ENCODE measurements around the gene RND3. TPM values are rescaled to one million over a fixed set of nuclear protein-coding genes. Genes with fewer than 3 reads are reported as not detected.

The RND3 gene
- 40.3 and 42.5 TPM in 2 replicates for total RNA-seq
- long read RNA-seq, transcript RND3-201 (6 exons, 2,711 nt), result major isoform, 86 of 118 reads
- long read RNA-seq, transcript RND3-202 (5 exons, 2,777 nt), result minor isoform, 10 of 118 reads
- long read RNA-seq, partial matches to known transcripts, result 0 of 118 reads
- long read RNA-seq, other reads (novel, unspliced or antisense), result 19 of 118 reads

- Mint-ChIP-seq H3K9me3 (ENCODE audit: low read depth) (no peaks in the 10 kb centered on the region), H3K4me3 (ENCODE audit: low read depth) (peak within 1 kb of the TSS; percentile 99), H3K27ac (peak within 1 kb of the TSS; percentile 98), H3K4me1 (ENCODE audit: low read depth) (peaks cover 27% of the 10 kb centered on the region), H3K27me3 (no peaks in the 10 kb centered on the region), H3K36me3 (ENCODE audit: insufficient read depth) (peaks cover 1% of the 10 kb centered on the region)
- peak; percentile 92 for DNase-seq (ENCODE audit: low spot score, unreplicated experiment)
- TF ChIP-seq CTCF (IDR thresholded peaks at IDR 0.05; ENCODE audit: unreplicated experiment), result peak; percentile 92
Measured at GRCh38 chr2:150487537-150488429, at the start of gene RND3. RND3 (minus strand) TSS chr2:150487667; CDS start chr2:150487417, 250 bp downstream.

GRCh38 chr2:150535176-150535575 lies 47.7 kb upstream of the RND3 start:
- H3K4me3 Mint-ChIP-seq (ENCODE audit: low read depth), result no peak overlapping the region
- H3K27ac Mint-ChIP-seq, result no peak overlapping the region
- TF ChIP-seq CTCF (IDR thresholded peaks at IDR 0.05; ENCODE audit: unreplicated experiment), result no peak
- H3K9me3 Mint-ChIP-seq (ENCODE audit: low read depth), result peaks cover 22% of the 10 kb centered on the region
- no peaks in the 10 kb centered on the region for H3K27me3 Mint-ChIP-seq
- H3K36me3 Mint-ChIP-seq (ENCODE audit: insufficient read depth), result no peaks in the 10 kb centered on the region
- DNase-seq (ENCODE audit: low spot score, unreplicated experiment), result no peak
- no peaks in the 10 kb centered on the region for H3K4me1 Mint-ChIP-seq (ENCODE audit: low read depth)

- Mint-ChIP-seq H3K4me1 (ENCODE audit: low read depth) (peaks cover 15% of the 10 kb centered on the region), H3K27ac (no peak overlapping the region), H3K4me3 (ENCODE audit: low read depth) (no peak overlapping the region), H3K36me3 (ENCODE audit: insufficient read depth) (no peaks in the 10 kb centered on the region), H3K9me3 (ENCODE audit: low read depth) (peaks cover 18% of the 10 kb centered on the region), H3K27me3 (no peaks in the 10 kb centered on the region)
- no peak for TF ChIP-seq CTCF (IDR thresholded peaks at IDR 0.05; ENCODE audit: unreplicated experiment)
- DNase-seq (ENCODE audit: low spot score, unreplicated experiment), result no peak
Measured at GRCh38 chr2:150532879-150533278, 45.4 kb upstream of the RND3 start.

GRCh38 chr2:150532020-150532419 lies 44.6 kb upstream of the RND3 start:
- DNase-seq (ENCODE audit: low spot score, unreplicated experiment), result no peak
- H3K27ac Mint-ChIP-seq, result no peak overlapping the region
- TF ChIP-seq CTCF (IDR thresholded peaks at IDR 0.05; ENCODE audit: unreplicated experiment), result no peak
- peaks cover 18% of the 10 kb centered on the region for H3K4me1 Mint-ChIP-seq (ENCODE audit: low read depth)
- H3K9me3 Mint-ChIP-seq (ENCODE audit: low read depth), result peaks cover 14% of the 10 kb centered on the region
- no peaks in the 10 kb centered on the region for H3K27me3 Mint-ChIP-seq
- no peak overlapping the region for H3K4me3 Mint-ChIP-seq (ENCODE audit: low read depth)
- no peaks in the 10 kb centered on the region for H3K36me3 Mint-ChIP-seq (ENCODE audit: insufficient read depth)

- no peak for TF ChIP-seq CTCF (IDR thresholded peaks at IDR 0.05; ENCODE audit: unreplicated experiment)
- H3K27ac Mint-ChIP-seq, result no peak overlapping the region
- H3K27me3 Mint-ChIP-seq, result no peaks in the 10 kb centered on the region
- H3K4me1 Mint-ChIP-seq (ENCODE audit: low read depth), result peaks cover 22% of the 10 kb centered on the region
- no peak overlapping the region for H3K4me3 Mint-ChIP-seq (ENCODE audit: low read depth)
- no peak for DNase-seq (ENCODE audit: low spot score, unreplicated experiment)
- H3K36me3 Mint-ChIP-seq (ENCODE audit: insufficient read depth), result no peaks in the 10 kb centered on the region
- H3K9me3 Mint-ChIP-seq (ENCODE audit: low read depth), result peaks cover 11% of the 10 kb centered on the region
Measured at GRCh38 chr2:150531591-150531990, 44.1 kb upstream of the RND3 start.
